Frontal cortex (tissue), 4 donors: ENCODE data around the gene MS4A4E. TPM values are rescaled to one million over a fixed set of nuclear protein-coding genes. Genes with fewer than 3 reads are reported as not detected.
"Not testable (repeated sequence)": the region's sequence is repeated elsewhere in the genome, so short reads cannot be mapped to it uniquely, and the experiment has no call there.

Source experiments
- DNase-seq, 2 donors: peaks; one replicate each; pipeline ENCODE4 v3.0.0; 2012; ENCODE audit warnings: low spot score in 2 of 2
- FAIRE-seq: peaks from 2 replicates; lab custom pipeline; 2012; peaks lifted over from hg19 to GRCh38; lab: Jason Lieb, UNC
- total RNA-seq: library from RNA; depleted of rRNA; stranded (reverse); fragments of >200 nt; gene quantifications from one replicate; pipeline ENCODE4 v1.2.3, GENCODE V29; 2014
- donor health status: control.
- donor health status: control.
- donor health status: control.

The MS4A4E gene
- not detected for total RNA-seq

GRCh38 chr11:60242740-60243239 is at the start of gene MS4A4E:
MS4A4E (minus strand) TSS chr11:60243137; CDS start chr11:60230055, 13,082 bp downstream.
- FAIRE-seq (no peak), DNase-seq (no peak)

- DNase-seq (no peak), FAIRE-seq (no peak)
Measured at GRCh38 chr11:60292145-60292544, 49.2 kb upstream of the MS4A4E start.

- DNase-seq (no peak), FAIRE-seq (no peak)
Measured at GRCh38 chr11:60288531-60288930, 45.6 kb upstream of the MS4A4E start.

GRCh38 chr11:60285411-60286126 is 42.6 kb upstream of the MS4A4E start:
- FAIRE-seq, DNase-seq: not testable (repeated sequence)

GRCh38 chr11:60282286-60282685 is 39.3 kb upstream of the MS4A4E start:
- FAIRE-seq = no peak
- no peak for DNase-seq

- FAIRE-seq (no peak), DNase-seq (no peak)
Measured at GRCh38 chr11:60281485-60281884, 38.5 kb upstream of the MS4A4E start.

GRCh38 chr11:60280412-60280811 is 37.5 kb upstream of the MS4A4E start, which contains the start of gene MS4A4A:
MS4A4A (plus strand) TSS chr11:60280666; CDS start chr11:60280676, 10 bp downstream.
- no peak for FAIRE-seq
- no peak for DNase-seq

- FAIRE-seq (no peak), DNase-seq (no peak)
Measured at GRCh38 chr11:60274416-60274815, 31.5 kb upstream of the MS4A4E start.

- peak; percentile 2 to 22 for DNase-seq
Measured at GRCh38 chr11:60265373-60266214, 22.7 kb upstream of the MS4A4E start.

GRCh38 chr11:60264644-60265043 is 21.7 kb upstream of the MS4A4E start:
- FAIRE-seq (no peak), DNase-seq (no peak)

More at GRCh38 chr11:60265373-60266214, 22.7 kb upstream of the MS4A4E start:
- FAIRE-seq = no peak

- FAIRE-seq (no peak), DNase-seq (no peak)
Measured at GRCh38 chr11:60263402-60263801, 20.5 kb upstream of the MS4A4E start.

GRCh38 chr11:60261014-60261413 is 18.1 kb upstream of the MS4A4E start:
- no peak for DNase-seq
- FAIRE-seq = no peak

GRCh38 chr11:60257956-60258722 is 15.2 kb upstream of the MS4A4E start:
- DNase-seq = no peak
- no peak for FAIRE-seq

GRCh38 chr11:60252213-60253108 is 9.5 kb upstream of the MS4A4E start:
- FAIRE-seq (no peak), DNase-seq (no peak)

- DNase-seq (peak in 1 of 2 donors; percentile 6), FAIRE-seq (no peak)
Measured at GRCh38 chr11:60251485-60252212, 8.7 kb upstream of the MS4A4E start.

GRCh38 chr11:60241786-60242185 is 1.2 kb downstream of the MS4A4E start:
- no peak for FAIRE-seq

GRCh38 chr11:60240662-60241061 is 2.3 kb downstream of the MS4A4E start:
- FAIRE-seq = no peak
- no peak for DNase-seq

More at GRCh38 chr11:60241786-60242185, 1.2 kb downstream of the MS4A4E start:
- DNase-seq = no peak

- FAIRE-seq (no peak), DNase-seq (no peak)
Measured at GRCh38 chr11:60235321-60235720, 7.6 kb downstream of the MS4A4E start.
